GM19351 (cell line): ENCODE measurements around the gene SMIM29.

Experiments
- ATAC-seq: cut with Tn5 transposase; IDR thresholded peaks from one replicate; pipeline ENCODE4 v1.9.1; 2021; ENCODE audit warnings: mild to moderate bottlenecking, moderate library complexity; ENCODE audit not compliant: unreplicated experiment

The SMIM29 gene

DNA sequence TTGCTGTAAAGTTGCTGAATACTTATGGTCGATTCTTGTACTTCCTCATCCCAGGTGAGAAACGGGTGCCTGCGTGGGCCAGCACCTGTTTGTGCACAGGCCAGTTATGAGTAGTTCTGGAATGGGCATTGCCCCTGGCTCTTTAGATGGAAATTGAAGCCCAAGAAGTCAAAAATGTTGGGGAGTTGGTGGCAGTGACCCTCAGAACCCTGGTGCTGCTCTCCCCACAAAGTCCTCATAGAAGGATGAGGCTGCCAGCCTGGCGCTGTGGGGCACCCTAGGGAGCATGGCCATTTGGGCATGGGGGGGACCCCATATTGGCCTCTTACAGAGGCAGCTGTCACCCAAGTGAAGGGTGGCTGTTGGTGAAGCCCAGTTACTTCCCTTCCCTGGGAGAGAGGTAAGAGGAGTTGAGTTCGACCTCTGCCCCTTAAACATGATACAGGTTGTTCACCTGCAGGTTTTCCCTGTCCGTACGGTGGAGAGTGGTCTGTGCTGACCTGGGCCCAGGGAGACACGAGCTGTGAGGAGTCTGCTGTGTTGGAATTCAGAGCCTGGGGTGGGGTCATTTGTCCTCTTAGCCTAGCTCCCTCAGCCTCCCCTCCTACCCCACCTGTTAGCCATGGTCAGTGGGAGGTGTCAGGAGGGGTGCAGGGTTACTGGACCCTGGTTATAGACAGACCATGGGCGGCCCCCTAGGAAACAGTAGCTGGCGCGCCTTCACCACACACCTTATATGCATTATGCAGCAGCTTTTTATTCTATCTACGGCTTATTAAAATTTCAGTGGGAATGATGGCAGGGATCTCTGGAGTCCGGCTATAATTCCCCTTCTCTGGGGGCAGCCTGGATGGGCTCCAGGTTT is 7.2 kb downstream of the SMIM29 start:
- no peak for ATAC-seq

DNA sequence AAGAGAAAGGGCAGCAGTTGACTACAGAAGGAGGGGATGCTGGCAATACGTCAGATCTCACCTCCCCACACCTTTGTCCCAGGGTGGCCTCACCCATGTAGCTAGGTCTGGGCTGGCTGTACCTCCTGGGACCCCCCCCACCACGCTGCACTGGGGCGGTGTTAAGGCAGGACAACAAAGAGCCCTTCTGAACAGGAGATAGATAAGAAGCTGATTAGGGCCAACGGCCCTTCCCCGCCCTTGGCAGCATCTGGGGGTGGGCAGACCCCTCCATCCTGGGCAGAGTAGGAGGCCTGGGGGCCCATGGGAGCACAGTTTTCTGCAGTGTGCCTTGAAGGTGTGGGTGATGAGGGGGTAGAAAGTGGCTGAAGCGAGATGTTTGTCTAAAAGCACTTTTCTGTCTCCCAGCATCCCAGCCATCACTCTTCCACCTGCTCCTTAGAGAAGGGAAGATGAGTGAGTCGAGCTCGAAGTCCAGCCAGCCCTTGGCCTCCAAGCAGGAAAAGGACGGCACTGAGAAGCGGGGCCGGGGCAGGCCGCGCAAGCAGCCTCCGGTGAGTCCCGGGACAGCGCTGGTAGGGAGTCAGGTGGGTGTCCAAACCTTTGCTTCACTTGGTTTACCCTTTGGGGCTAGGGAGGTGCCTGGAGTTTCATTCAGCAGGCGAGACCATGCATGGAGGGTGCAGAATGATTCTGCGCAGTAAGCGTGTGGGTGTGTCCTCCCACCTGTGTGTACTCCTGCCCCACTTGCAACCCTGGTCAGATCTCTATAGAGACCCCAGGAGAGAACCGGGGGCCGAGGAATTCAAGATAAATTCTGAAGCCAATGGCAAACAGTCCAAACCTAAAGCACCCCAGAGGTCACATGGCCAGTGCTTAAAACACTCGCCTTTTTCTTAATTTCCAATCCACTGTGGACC is 8.2 kb downstream of the SMIM29 start:
- no peak for ATAC-seq

DNA sequence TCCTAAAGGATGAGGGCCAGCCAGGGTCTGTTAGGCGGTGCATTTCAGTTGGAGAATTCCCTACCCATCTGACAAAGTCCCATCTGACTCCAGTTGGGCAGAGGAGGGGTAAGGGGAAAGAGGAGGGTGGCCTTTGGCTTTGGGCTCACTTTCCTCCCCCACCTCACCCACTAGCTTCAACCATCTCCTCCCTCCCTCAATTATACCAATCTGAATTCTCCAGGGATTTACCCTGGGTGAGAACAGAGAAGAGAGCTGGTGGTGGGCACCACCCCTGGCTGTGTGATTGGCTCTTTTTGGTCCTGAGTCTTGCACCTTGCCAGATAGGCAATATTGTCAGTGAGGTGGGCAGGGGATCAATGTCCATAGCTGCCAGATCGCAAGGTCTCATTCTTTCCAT is 8.9 kb downstream of the SMIM29 start:
- no peak for ATAC-seq

DNA sequence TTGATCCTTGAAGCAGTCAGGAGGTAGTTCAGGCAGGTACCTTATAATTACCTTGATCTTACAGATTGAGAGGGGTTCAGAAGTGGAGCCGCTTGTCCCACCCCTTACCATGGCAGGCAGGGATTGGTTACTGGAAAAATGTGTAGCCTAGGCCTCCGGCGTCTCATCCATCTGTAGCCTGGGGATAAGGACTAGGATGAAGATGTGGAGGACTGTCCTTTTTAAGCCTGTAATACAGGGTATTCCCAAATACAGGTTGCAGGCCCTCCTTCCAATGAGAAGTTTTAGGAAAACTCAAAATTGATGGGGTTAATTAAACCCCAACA is 9.3 kb downstream of the SMIM29 start:
- no peak for ATAC-seq

DNA sequence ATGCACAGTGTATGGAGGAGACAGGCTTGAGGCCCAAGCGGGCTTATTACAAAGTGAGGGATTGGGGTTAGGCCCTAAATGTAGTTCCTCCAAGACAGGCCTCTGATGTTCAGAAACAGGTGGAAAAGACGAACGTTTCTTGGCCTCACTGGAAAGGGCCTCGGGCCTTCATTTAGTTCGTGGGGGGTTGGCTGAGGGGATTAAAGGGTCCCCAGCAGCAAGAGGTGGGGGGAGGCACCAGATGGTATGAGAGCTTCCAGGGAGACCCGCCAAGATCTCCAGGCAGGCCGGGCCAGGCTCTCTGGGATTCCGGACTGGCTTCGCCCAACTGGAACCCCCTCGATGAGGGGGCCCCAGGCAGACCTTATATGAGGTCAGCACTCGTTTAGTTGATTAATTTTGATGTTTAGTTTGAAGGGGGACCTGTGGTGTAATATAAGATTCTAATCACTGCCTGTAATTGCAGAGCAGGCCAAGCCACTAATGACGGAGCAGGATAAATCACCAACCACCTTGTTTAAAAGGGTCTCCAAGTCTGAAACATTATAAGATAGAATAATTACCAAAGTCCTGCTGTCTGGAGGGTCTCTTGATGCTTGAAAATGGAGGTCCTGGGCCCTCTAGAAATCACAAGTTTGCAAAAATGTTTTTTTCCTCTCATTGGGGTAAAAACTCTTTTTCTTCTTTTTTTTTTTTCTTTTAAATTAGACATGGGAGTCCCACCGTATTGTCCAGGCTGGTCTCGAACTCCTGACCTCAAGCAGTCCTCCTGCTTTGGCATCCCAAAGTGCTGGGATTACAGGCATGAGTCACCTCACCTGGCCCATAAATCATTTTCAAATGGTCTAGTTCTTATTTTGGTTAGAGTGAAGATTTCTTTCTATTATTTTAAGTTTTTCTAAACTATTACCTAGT is 10.0 kb downstream of the SMIM29 start:
- no peak for ATAC-seq

DNA sequence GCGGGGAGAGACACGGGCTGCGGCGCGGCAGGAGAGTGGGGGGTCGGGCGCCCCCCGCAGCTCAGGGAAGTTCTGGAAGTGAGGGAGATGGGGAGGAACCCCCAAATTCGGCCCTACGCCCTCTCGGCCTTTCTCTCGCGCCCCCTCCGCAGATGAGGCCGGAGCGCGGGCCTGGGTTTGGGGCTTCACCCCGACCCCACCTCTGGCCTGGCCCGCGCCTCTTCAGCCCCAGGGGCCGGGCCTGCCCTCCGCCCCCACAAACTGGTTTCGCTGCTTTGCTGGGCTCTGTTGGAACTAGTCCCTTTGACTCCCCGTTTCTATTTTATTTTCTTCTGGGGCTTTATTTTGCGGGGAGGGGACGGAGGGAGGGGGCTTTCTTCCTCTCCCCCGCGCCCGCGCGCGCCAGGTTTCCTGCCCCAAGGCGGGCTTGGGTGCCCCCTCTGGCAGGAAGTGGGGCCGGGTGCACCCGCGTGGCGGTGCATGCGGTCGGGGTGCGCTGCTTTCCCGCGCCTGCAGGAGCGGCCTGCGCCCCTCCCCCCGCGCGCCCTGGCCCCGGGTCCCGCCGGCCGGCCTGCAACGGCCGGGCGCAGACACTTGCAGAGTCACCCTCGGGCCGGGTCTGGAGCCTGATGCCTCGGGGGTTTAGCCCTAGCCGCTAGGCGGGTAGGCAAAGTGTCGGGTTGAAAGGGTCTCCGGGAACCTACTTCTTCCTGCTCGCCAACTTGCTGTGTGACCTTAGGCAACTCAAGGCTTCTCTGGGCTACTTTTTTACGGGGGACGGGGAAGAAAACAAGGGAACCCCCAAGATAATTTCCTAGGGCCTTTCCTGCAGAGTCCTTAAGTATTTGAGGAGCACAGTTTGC is 10.9 kb downstream of the SMIM29 start:
- ATAC-seq, result no peak

DNA sequence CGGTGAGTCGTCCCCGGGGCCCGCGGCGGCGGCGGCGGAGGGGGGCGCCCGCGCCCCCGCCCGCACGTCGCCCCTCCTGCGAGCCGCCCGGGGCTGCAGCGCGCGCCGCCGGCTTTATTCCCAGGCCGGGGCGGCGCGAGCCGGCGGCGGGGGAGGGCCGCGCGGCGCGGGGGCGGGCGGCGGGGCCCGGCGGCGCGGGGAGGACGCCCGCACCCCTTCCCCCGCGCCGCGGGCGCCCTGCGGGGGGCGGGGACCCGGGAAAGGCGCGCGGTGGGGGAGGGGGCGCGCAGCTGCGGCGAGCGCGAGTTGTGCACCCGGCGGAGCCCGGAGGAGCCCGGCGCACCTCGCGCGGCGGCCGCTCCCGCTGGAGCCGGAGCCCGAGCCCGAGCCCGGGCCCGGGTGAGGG is 11.5 kb downstream of the SMIM29 start:
- ATAC-seq, result no peak

DNA sequence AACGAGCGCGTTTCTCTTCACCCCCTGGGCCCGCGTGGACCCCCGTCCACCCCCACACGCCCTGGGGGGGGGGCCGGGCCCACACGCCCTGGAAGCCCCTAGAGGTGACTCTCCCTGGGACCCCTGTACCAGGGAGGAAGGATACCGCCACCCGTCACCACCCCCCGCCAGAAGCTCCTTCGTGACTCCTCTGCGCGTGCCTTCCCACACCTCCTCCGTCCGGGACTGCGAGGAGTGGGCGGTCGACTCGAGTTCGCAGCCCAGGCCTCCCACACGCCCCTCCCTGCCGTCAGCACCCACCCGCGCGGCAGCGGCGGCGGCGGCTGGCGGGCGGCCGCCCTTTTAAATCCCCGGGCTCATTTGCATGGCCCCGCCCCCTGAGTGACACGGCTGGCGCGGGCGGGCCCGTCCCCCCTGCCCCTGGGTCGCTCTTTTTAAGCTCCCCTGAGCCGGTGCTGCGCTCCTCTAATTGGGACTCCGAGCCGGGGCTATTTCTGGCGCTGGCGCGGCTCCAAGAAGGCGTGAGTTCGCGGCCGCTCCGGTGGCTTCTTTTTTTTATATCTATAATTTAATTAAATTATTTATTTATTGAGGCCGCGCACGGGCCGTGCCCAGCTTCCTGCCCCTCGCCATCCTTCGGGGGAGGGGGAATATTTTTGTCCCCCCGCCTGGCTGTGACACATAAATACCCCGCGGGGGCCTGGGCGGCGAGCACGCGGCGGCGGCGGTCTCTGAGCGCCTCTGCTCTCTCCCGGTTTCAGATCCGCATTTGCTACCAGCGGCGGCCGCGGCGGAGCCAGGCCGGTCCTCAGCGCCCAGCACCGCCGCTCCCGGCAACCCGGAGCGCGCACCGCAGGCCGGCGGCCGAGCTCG is 12.1 kb downstream of the SMIM29 start, which contains the start of gene HMGA1:
HMGA1 (plus strand) TSS at position 431 of the 873 bp plus-strand sequence. CDS start 3,908 bp downstream, outside the sequence.
- peak; percentile 72 for ATAC-seq

DNA sequence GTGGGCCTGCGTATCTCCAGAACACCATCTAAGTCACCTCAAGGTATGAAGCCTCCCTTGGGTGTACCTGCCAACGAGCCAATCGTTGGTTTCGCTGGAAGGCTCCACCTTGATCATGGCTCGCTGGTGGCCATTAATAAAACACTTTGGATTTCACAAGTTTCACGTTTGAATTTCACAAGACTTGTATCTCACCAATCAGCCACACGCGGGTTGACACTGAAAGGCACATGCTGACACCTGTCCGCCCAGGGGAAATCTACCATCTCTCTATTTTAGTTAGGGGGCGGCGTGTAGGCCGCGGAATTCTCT is 12.7 kb downstream of the SMIM29 start:
- ATAC-seq, result peak; percentile 9

DNA sequence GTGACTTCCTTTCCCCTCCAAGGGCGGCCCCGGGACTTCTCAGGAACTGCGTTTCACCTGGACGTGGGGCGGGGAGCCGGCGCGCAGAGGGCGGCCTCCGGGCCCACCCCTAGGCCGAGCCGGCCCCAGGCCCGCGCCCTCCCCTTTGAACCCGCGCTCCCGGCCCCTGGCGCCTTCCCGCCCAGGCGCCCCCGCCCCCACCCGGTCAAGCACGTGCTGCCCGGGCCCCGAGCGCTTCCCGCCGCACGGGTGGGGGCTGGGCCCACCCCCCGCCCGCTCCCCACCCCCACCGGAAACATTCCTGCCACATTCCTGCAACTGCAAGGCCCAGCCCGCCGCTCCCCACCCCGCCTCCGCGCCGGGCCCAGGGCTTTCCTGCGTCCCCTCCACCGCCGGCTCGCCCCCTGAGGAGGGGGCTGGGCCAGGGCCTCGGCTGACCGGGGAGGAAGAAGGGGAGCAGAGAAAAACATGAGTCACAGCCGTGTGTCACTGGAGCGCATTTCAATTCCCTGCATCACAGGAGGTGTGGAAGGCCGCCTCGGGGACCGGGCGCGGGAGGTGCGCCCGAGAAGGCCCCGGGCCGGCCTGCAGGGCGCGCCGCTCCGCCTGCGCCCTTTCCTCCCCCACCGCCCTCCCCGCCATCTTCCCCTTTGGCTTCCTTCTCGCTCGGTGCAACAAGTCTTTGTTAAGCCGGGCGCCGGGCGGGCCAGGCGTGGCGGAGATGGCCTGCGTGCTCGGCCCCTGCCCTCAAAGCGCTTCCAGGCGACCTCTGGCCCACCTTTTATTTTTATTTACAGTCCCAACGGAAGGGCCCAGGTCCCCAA is 13.3 kb downstream of the SMIM29 start:
- no peak for ATAC-seq

DNA sequence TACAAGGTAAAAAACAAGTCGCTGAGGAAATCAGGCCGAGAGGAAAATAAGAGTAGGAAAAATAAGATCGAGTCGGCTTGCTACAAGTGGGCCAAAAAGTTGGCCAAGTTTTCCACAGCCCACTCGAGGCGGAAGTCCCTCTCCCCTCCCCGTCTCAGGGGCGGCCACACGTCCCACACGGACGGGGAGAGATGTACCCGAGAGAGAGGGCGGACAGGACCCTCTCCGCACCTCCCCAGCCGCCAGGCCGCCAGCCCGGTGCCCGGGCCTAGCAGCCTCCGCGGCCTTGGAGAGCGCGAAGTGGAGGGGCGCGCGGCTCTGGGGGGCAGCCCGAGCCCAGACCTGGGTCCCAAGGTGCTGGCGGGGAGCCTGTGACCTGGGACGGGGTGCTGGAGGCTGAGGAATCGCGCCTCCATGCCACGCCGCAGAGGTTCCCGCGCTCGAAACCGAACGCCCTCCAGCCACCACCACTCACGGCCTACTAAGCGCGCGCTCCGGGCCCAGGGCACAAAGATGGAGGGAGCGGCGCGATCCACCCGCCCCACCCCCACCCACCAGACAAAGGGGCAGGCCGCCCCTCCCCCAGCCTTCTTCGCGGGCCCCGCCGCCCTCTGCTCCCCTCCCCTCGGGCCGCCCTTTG is 14.0 kb downstream of the SMIM29 start:
- no peak for ATAC-seq

DNA sequence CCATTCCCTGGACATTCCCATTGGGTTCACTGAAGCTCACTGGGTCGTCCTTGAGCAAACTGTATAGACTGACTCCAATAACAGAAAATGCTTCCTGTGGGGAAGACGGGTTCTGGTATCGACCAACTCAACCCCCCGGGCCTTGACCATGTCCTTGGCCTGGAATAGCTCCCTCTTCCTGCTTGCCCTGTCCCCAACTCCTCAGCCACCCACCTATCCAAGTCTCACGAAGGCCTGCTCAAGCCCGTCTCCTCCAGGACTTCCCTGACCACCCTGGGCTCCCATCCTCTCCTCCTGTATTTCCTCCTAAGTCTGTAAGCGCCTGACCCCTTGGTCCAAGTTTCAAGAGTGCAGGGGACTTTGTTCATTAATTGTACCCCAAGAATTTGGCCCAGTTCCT is 14.9 kb downstream of the SMIM29 start:
- ATAC-seq, result no peak

DNA sequence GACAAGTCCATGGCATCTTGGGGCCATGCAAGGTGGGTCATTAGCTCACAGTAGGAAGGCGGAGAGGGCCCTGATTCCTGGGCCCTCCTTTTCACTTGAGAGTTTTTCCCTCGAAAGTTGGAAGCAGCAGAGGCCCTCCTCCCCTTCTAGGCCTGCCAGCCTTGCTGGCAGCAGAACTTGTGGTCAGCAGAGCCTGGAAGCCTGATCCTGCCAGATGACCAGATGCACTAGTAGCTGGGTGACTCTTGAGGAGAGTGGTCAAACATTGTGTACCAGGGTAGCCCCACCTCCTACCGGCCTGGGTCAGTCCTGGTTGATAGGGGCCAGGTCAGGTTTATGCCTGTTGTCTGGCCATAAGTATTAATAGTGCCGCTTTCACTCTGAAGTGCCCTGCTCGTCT is 15.9 kb downstream of the SMIM29 start:
- ATAC-seq, result no peak

DNA sequence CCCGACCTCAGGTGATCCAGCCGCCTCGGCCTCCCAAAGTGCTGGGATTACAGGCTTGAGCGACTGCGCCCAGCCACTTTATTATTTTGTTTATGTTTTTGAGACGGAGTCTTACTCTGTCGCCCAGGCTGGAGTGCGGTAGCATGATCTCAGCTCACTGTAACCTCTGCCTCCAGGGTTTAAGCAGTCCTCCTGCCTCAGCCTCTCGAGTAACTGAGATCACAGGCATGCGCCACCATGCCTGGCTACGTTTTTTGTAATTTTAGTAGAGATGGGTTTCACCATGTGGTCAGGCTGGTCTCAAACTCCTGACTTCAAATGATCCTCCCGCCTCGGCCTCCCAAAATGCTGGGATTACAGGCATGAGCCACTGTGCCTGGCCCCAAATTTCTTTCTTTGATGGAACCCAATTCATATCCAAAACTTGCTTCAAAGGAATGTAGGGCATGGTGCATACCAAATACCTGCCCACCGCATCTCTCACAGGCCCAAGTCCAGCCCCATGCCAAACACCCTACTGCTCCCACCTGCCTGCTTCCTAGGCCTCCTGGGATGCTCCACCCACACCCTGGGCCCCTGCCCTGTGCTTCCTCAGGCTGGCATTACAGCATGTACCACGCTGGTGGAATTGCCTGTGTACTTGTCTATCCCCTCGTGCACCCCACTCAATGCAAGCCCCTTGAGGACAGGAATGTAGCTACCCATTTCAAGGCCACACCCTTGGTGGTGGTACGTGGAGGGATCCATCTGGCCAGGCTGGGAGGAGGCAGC is 17.1 kb downstream of the SMIM29 start:
- no peak for ATAC-seq

DNA sequence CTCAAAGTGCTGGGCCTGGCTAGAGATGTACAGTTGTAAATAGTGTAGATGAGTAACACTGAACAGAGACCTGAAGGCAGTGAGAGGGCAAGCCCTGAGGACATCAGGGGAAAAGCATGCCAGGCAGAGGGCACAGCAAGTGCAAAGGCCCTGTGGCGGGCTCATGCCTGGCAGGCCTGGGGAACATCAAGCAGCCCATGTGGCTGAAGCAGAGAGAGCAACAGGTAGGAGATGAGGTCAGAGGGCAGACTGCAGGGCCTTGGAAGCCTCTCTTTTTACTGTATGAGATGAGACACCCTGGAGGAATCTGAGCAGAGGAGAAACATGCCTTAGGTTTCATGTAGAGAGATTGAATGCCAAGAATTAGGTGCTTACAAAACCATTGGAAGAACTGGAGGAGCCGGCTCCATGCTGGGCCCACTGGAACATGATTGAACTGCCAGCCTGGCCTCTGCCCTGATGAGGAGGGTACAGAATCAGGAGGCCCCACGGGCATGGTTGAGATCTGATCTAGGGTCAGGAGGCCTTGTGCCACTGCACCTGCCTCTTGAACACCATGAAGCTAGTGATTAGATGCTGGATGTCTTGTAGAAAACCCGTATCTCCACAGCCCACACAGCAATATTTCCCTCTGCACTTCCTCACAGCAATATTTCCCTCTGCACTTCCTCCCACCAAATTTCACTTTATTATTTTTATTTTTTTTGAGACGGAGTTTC is 18.0 kb downstream of the SMIM29 start:
- ATAC-seq, result no peak

DNA sequence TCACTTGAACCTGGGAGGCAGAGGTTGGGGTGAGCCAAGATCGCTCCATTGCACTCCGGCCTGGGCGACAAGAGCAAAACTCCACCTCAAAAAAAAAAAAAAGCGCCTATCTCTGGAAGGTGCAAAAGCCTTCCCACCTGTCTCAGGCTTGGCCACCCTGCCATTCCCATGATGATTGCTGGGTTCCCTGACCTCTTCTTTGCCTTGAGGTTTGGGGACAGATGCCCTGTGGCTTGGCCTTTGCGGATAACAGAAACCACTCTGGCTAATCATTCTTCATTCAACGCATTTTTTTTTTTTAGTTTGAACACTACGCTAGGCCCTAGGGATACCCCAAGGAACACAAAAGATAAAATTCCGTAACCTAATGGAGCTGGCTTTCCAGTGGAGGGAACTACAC is 18.9 kb downstream of the SMIM29 start:
- ATAC-seq, result no peak
